T-helper 2 cell treated with Interferon-gamma antibody and Interleukin-4, amounts not matched to agents 5 μg/mL and 100 μg/mL, for 36 hours (primary cell): ENCODE measurements around the gene CAD.

Experiments used
- DNase-seq: peaks from one replicate; pipeline ENCODE4 v3.0.0; 2021; ENCODE audit warnings: low spot score
- H3K27ac Mint-ChIP-seq: one replicate; pipeline ENCODE4 v1.8.0; 2021; ENCODE audit warnings: mild to moderate bottlenecking, mixed read lengths
- H3K27me3 Mint-ChIP-seq: one replicate; pipeline ENCODE4 v1.8.0; 2021; ENCODE audit warnings: low read depth, mixed read lengths
- H3K36me3 Mint-ChIP-seq: one replicate; pipeline ENCODE4 v1.8.0; 2021; ENCODE audit warnings: low read depth, mixed read lengths
- H3K4me1 Mint-ChIP-seq: one replicate; pipeline ENCODE4 v1.8.0; 2021; ENCODE audit warnings: low read depth, mixed read lengths
- H3K4me3 Mint-ChIP-seq: one replicate; pipeline ENCODE4 v1.8.0; 2022; ENCODE audit warnings: mild to moderate bottlenecking, moderate library complexity, mixed read lengths
- H3K9me3 Mint-ChIP-seq: one replicate; pipeline ENCODE4 v1.8.0; 2021; ENCODE audit warnings: mixed read lengths

CAD gene

GRCh38 chr2:27208486-27209050, 8.6 kb upstream of the CAD start:
- DNase-seq, result no peak
- peak overlapping the region; percentile 5 for H3K27ac Mint-ChIP-seq
- no peaks in the 10 kb centered on the region for H3K27me3 Mint-ChIP-seq
- H3K36me3 Mint-ChIP-seq, result peaks cover 18% of the 10 kb centered on the region
- peaks cover 24% of the 10 kb centered on the region for H3K4me1 Mint-ChIP-seq
- H3K4me3 Mint-ChIP-seq, result no peak overlapping the region
- H3K9me3 Mint-ChIP-seq, result no peaks in the 10 kb centered on the region

- H3K9me3 Mint-ChIP-seq, result no peaks in the 10 kb centered on the region
- peak overlapping the region; percentile 56 for H3K27ac Mint-ChIP-seq
- H3K27me3 Mint-ChIP-seq, result no peaks in the 10 kb centered on the region
- H3K4me3 Mint-ChIP-seq, result peak overlapping the region; percentile 45
- H3K4me1 Mint-ChIP-seq, result peaks cover 25% of the 10 kb centered on the region
- peaks cover 17% of the 10 kb centered on the region for H3K36me3 Mint-ChIP-seq
- DNase-seq, result no peak
These were observed 7.4 kb upstream of the CAD start for GRCh38 chr2:27209621-27210401.

GRCh38 chr2:27211241-27211942, 5.8 kb upstream of the CAD start:
- no peak for DNase-seq
- H3K4me3 Mint-ChIP-seq, result peak overlapping the region; percentile 92
- peaks cover 17% of the 10 kb centered on the region for H3K36me3 Mint-ChIP-seq
- no peaks in the 10 kb centered on the region for H3K9me3 Mint-ChIP-seq
- peak overlapping the region; percentile 89 for H3K27ac Mint-ChIP-seq
- no peaks in the 10 kb centered on the region for H3K27me3 Mint-ChIP-seq
- H3K4me1 Mint-ChIP-seq, result peaks cover 25% of the 10 kb centered on the region

GRCh38 chr2:27211943-27212625, 5.1 kb upstream of the CAD start, which contains the start of the genes ATRAID and SLC5A6:
ATRAID (plus strand) TSS chr2:27212041; CDS start chr2:27212369, 328 bp downstream.
SLC5A6 (minus strand) TSS chr2:27212268; CDS start chr2:27207650, 4,618 bp downstream.
- Mint-ChIP-seq H3K9me3 (no peaks in the 10 kb centered on the region), H3K4me1 (peaks cover 31% of the 10 kb centered on the region), H3K36me3 (peaks cover 19% of the 10 kb centered on the region), H3K27ac (peak within 1 kb of the TSS; percentile 100), H3K4me3 (peak within 1 kb of the TSS; percentile 98), H3K27me3 (no peaks in the 10 kb centered on the region)
- DNase-seq, result peak; percentile 91

GRCh38 chr2:27212626-27213471, 4.3 kb upstream of the CAD start:
- no peaks in the 10 kb centered on the region for H3K27me3 Mint-ChIP-seq
- no peak for DNase-seq
- H3K4me3 Mint-ChIP-seq, result peak overlapping the region; percentile 98
- peak overlapping the region; percentile 100 for H3K27ac Mint-ChIP-seq
- H3K9me3 Mint-ChIP-seq, result no peaks in the 10 kb centered on the region
- peaks cover 34% of the 10 kb centered on the region for H3K4me1 Mint-ChIP-seq
- peaks cover 21% of the 10 kb centered on the region for H3K36me3 Mint-ChIP-seq

GRCh38 chr2:27214941-27215340, 2.2 kb upstream of the CAD start:
- Mint-ChIP-seq H3K9me3 (no peaks in the 10 kb centered on the region), H3K27me3 (no peaks in the 10 kb centered on the region), H3K4me3 (no peak overlapping the region), H3K36me3 (peaks cover 35% of the 10 kb centered on the region), H3K27ac (no peak overlapping the region), H3K4me1 (peaks cover 37% of the 10 kb centered on the region)
- DNase-seq, result no peak

GRCh38 chr2:27216416-27217137, 592 bp upstream of the CAD start:
- Mint-ChIP-seq H3K36me3 (peaks cover 45% of the 10 kb centered on the region), H3K27ac (peak overlapping the region; percentile 94), H3K4me1 (peaks cover 34% of the 10 kb centered on the region), H3K27me3 (no peaks in the 10 kb centered on the region), H3K9me3 (no peaks in the 10 kb centered on the region), H3K4me3 (peak overlapping the region; percentile 96)
- no peak for DNase-seq

- peak overlapping the region; percentile 24 for H3K27ac Mint-ChIP-seq
- peaks cover 60% of the 10 kb centered on the region for H3K36me3 Mint-ChIP-seq
- H3K4me1 Mint-ChIP-seq, result peaks cover 32% of the 10 kb centered on the region
- H3K27me3 Mint-ChIP-seq, result no peaks in the 10 kb centered on the region
- peak overlapping the region; percentile 96 for H3K4me3 Mint-ChIP-seq
- no peak for DNase-seq
- no peaks in the 10 kb centered on the region for H3K9me3 Mint-ChIP-seq
These were observed 1.4 kb downstream of the CAD start for GRCh38 chr2:27218614-27219013.

GRCh38 chr2:27219091-27219490, 1.9 kb downstream of the CAD start:
- Mint-ChIP-seq H3K4me3 (peak overlapping the region; percentile 96), H3K9me3 (no peaks in the 10 kb centered on the region), H3K27ac (no peak overlapping the region), H3K4me1 (peaks cover 29% of the 10 kb centered on the region), H3K27me3 (no peaks in the 10 kb centered on the region), H3K36me3 (peaks cover 60% of the 10 kb centered on the region)
- no peak for DNase-seq

GRCh38 chr2:27220091-27220490, 2.9 kb downstream of the CAD start:
- no peaks in the 10 kb centered on the region for H3K27me3 Mint-ChIP-seq
- H3K4me3 Mint-ChIP-seq, result no peak overlapping the region
- no peak for DNase-seq
- peaks cover 67% of the 10 kb centered on the region for H3K36me3 Mint-ChIP-seq
- H3K9me3 Mint-ChIP-seq, result no peaks in the 10 kb centered on the region
- H3K27ac Mint-ChIP-seq, result no peak overlapping the region
- peaks cover 29% of the 10 kb centered on the region for H3K4me1 Mint-ChIP-seq

GRCh38 chr2:27221166-27221565, 4.0 kb downstream of the CAD start:
- H3K27ac Mint-ChIP-seq, result no peak overlapping the region
- no peak for DNase-seq
- H3K9me3 Mint-ChIP-seq, result no peaks in the 10 kb centered on the region
- H3K4me1 Mint-ChIP-seq, result peaks cover 26% of the 10 kb centered on the region
- no peak overlapping the region for H3K4me3 Mint-ChIP-seq
- no peaks in the 10 kb centered on the region for H3K27me3 Mint-ChIP-seq
- H3K36me3 Mint-ChIP-seq, result peaks cover 68% of the 10 kb centered on the region

- Mint-ChIP-seq H3K4me3 (no peak overlapping the region), H3K36me3 (peaks cover 70% of the 10 kb centered on the region), H3K27me3 (no peaks in the 10 kb centered on the region), H3K27ac (no peak overlapping the region), H3K9me3 (no peaks in the 10 kb centered on the region), H3K4me1 (peaks cover 17% of the 10 kb centered on the region)
- no peak for DNase-seq
These were observed 5.2 kb downstream of the CAD start for GRCh38 chr2:27222407-27222806.
